K562 (cell line): ENCODE measurements around the gene GJA10. TPM values are rescaled to one million over a fixed set of nuclear protein-coding genes. Genes with fewer than 3 reads are reported as not detected.

Source experiments
- ATAC-seq: fragments of 200-7000 bp; cut with Tn5 transposase; 3 replicates; pipeline ENCODE4 v1.9.1; 2020; ENCODE audit warnings: moderate library complexity
- BruUV-seq: library from RNA; stranded (reverse); fragments of 400-500 nt; replicated peaks from 2 replicates; lab custom pipeline; 2021; lab: Mats Ljungman, UMichigan
- CTCF ChIA-PET: fragments of 300-600 bp; formaldehyde crosslinking; extraction: SDS; loops from one replicate; lab custom pipeline; 2021; ENCODE audit warnings: low intra/inter-chr PET ratio; lab: Yijun Ruan, JAX
- POLR2A ChIA-PET: fragments of 300-600, 350-650 bp; sonication (Branson Sonifier 250); formaldehyde crosslinking; extraction: SDS; loops from one replicate; lab custom pipeline; 2021; ENCODE audit warnings: antibody characterized with exemption, inconsistent platforms; lab: Yijun Ruan, JAX
- DNase-seq, 4 experiments: peaks; one replicate each; pipeline versions ENCODE4 v3.0.0 to v3.0.0-alpha.2; 2011 to 2018; ENCODE audit warnings: low spot score in 3 of 4, mixed read lengths in 3 of 4; ENCODE audit errors: extremely low read depth in 1 of 4
- FAIRE-seq: peaks from 2 replicates; lab custom pipeline; 2011; peaks lifted over from hg19 to GRCh38; lab: Jason Lieb, UNC
- H2AFZ ChIP-seq: 2 replicates; pipeline ENCODE4 v1.6.0; 2011; ENCODE audit warnings: low read depth, low read length, control low read depth, inconsistent platforms
- H3K27ac ChIP-seq: fragments of 200-600 bp; 3 replicates; pipeline ENCODE4 v1.8.0; 2011; ENCODE audit warnings: low read depth, mild to moderate bottlenecking, control low read depth, inconsistent platforms, low read length, moderate library complexity, mixed read lengths; ENCODE audit errors: extremely low read depth
- H3K27me3 ChIP-seq, 2 experiments: fragments of 300-600 bp in 1 of 2; 2 replicates in 1 of 2; 3 replicates in 1 of 2; pipeline versions ENCODE4 v1.6.0 to v1.8.0; 2011; ENCODE audit warnings: inconsistent platforms in 2 of 2, low read length in 2 of 2, mild to moderate bottlenecking in 1 of 2, mixed read lengths in 1 of 2, moderate library complexity in 1 of 2; ENCODE audit not compliant: control insufficient read depth in 2 of 2, insufficient read depth in 2 of 2
- H3K36me3 ChIP-seq: fragments of 300-600 bp; 3 replicates; pipeline ENCODE4 v1.8.0; 2011; ENCODE audit warnings: mild to moderate bottlenecking, low read length, inconsistent platforms; ENCODE audit not compliant: control insufficient read depth, insufficient read depth
- H3K4me1 ChIP-seq, 2 experiments: fragments of 200-600 bp in 1 of 2; replicated peaks in 1 of 2; 2 replicates in 1 of 2; 3 replicates in 1 of 2; pipeline versions ENCODE4 v1.5.1 to v1.8.0; 2011; ENCODE audit warnings: inconsistent platforms in 2 of 2, low read length in 2 of 2, mild to moderate bottlenecking in 1 of 2, mixed read lengths in 1 of 2, moderate library complexity in 1 of 2; ENCODE audit not compliant: control insufficient read depth in 2 of 2, insufficient read depth in 2 of 2
- H3K4me2 ChIP-seq: 2 replicates; pipeline ENCODE4 v1.6.1; 2011; ENCODE audit warnings: low read length, control low read depth, inconsistent platforms, mixed read lengths; ENCODE audit not compliant: insufficient read depth
- H3K4me3 ChIP-seq: fragments of 200-600 bp; sonication (generic), shearing (Covaris generic); 2 replicates; pipeline ENCODE4 v1.5.1; 2016; ENCODE audit warnings: control low read depth, inconsistent platforms
- H3K79me2 ChIP-seq: fragments of 200-600 bp; 3 replicates; pipeline ENCODE4 v1.8.0; 2011; ENCODE audit warnings: low read length, inconsistent platforms; ENCODE audit not compliant: control insufficient read depth, insufficient read depth
- H3K9ac ChIP-seq, 2 experiments: 2 replicates each; pipeline versions ENCODE4 v1.6.0 to v1.6.1; 2011; ENCODE audit warnings: low read depth in 2 of 2, low read length in 2 of 2, control low read depth in 1 of 2, inconsistent platforms in 1 of 2, mild to moderate bottlenecking in 1 of 2, mixed read lengths in 1 of 2; ENCODE audit not compliant: insufficient read depth in 1 of 2
- H3K9me1 ChIP-seq: one replicate; pipeline ENCODE4 v1.6.0; 2011; ENCODE audit warnings: inconsistent platforms, mild to moderate bottlenecking, low read length, moderate library complexity; ENCODE audit not compliant: control insufficient read depth, insufficient read depth
- H3K9me3 ChIP-seq: replicated peaks from 2 replicates; pipeline ENCODE4 v1.5.1; 2011; ENCODE audit warnings: low read depth, low read length, inconsistent platforms; ENCODE audit not compliant: control insufficient read depth, insufficient read depth
- H4K20me1 ChIP-seq: replicated peaks from 2 replicates; pipeline ENCODE4 v1.6.1; 2011; ENCODE audit warnings: low read length, inconsistent platforms, mixed read lengths; ENCODE audit not compliant: control insufficient read depth, insufficient read depth
- ASH1L ChIP-seq: fragments of 450-650 bp; IDR thresholded peaks from 2 replicates; pipeline ENCODE4 v1.6.1; 2018; ENCODE audit warnings: borderline replicate concordance, mild to moderate bottlenecking, low read depth; ENCODE audit not compliant: partially characterized antibody
- CBFA2T2 ChIP-seq: fragments of 450-650 bp; conservative IDR thresholded peaks from 2 replicates; pipeline ENCODE4 v1.6.1; 2017; ENCODE audit warnings: mild to moderate bottlenecking
- CLOCK ChIP-seq: fragments of 250-450 bp; sonication (Bioruptor Pico); IDR thresholded peaks from 2 replicates; pipeline ENCODE4 v1.4.0; 2020; ENCODE audit warnings: mild to moderate bottlenecking, moderate library complexity, borderline replicate concordance
- MGA ChIP-seq: fragments of 450-650 bp; IDR thresholded peaks from 2 replicates; pipeline ENCODE4 v1.6.1; 2016; ENCODE audit warnings: mild to moderate bottlenecking, moderate library complexity
- NBN ChIP-seq: fragments of 450-650 bp; IDR thresholded peaks from 2 replicates; pipeline ENCODE4 v1.6.1; 2016; ENCODE audit warnings: low read depth, mild to moderate bottlenecking
- SLC30A9 ChIP-seq: fragments of 250-450 bp; sonication (Bioruptor Pico); IDR thresholded peaks from 2 replicates; pipeline ENCODE4 v1.8.0; 2022; ENCODE audit warnings: mild to moderate bottlenecking, moderate library complexity
- WGBS: fragments of 100-300 bp; shearing (Covaris generic); methylation state at CpG from one replicate; pipeline ENCODE4 v1.1.6; 2016; ENCODE audit warnings: low coverage, mixed read lengths; ENCODE audit not compliant: insufficient coverage; ENCODE audit errors: missing lambda C conversion rate; 5-methylcytosine and 5-hydroxymethylcytosine counted together
- in situ Hi-C: fragments of 300-500 bp; cut with MboI; formaldehyde crosslinking; loops from 4 replicates; pipeline ENCODE4 v1.15.0; 2018; ENCODE audit warnings: inconsistent platforms, mixed read lengths
- intact Hi-C: fragments of 100-400 bp; cut with micrococcal nuclease; formaldehyde crosslinking; loops from 2 replicates; pipeline ENCODE4 v1.14.2; 2022
- polyA plus RNA-seq, 8 experiments: library from polyadenylated mRNA; depleted of rRNA in 4 of 8; stranded (reverse) in 5 of 8; unstranded in 3 of 8; fragments of >200 nt; fragmentation: Nextera tagmentation in 2 of 8; fragmentation: Illumina TruSeq in 1 of 8; extraction: Ambion mirVana in 2 of 8; extraction: Trizol in 1 of 8; gene quantifications; 2 replicates each; pipeline versions ENCODE4 v1.2.1 to v1.2.3, GENCODE V29; 2011 to 2014; ENCODE audit warnings: inconsistent platforms in 1 of 8, missing spikeins in 1 of 8
- total RNA-seq, 7 experiments: library from RNA; depleted of rRNA in 6 of 7; stranded (reverse); fragments of >200 nt in 6 of 7; fragmentation: Illumina TruSeq in 2 of 7; extraction: Trizol in 2 of 7; gene quantifications; 2 replicates each; pipeline versions ENCODE4 v1.2.1 to v1.2.3, GENCODE V29; 2011 to 2021; ENCODE audit warnings: low replicate concordance in 1 of 7

GJA10 gene
- total and polyA plus RNA-seq, 9 of the 15 experiments (the other 6 are each of a cell fraction or from before 2014, with no cell fraction given): not detected

- no peak for TF ChIP-seq CBFA2T2
These were observed 43.7 kb downstream of the GJA10 start (continued) for GRCh38 chr6:89938014-89938413.

GRCh38 chr6:89939144-89939543, 44.9 kb downstream of the GJA10 start:
- H3K27me3 ChIP-seq: peaks cover 0 to 13% of the 10 kb centered on the region in 2 experiments; a peak in 1 of 5 replicates
- in situ Hi-C loops (loop anchor here (5.0 kb wide), 1 partner anchor 538 kb away; no protein-coding TSS in a partner anchor), intact Hi-C loops (no loop called here)
- DNase-seq (no peak), ATAC-seq (no peak), FAIRE-seq (no peak)
- BruUV-seq: no TSS peak
- H3K27ac ChIP-seq: no peak overlapping the region
- 0 out of 5 replicates have a peak, but pooled peaks cover 0 to 3% of the 10 kb centered on the region in 2 experiments for H3K4me1 ChIP-seq
- ChIA-PET CTCF (no interaction called here), POLR2A (interaction anchor here (1.2 kb wide), 1 partner anchor 9 kb away, joined by 4 read pairs; no protein-coding TSS in a partner anchor)
- no peak overlapping the region for H2AFZ ChIP-seq
- H3K79me2 ChIP-seq: no peaks in the 10 kb centered on the region
- no peaks in the 10 kb centered on the region for H4K20me1 ChIP-seq
- no peaks in the 10 kb centered on the region for H3K9me3 ChIP-seq
- no peak overlapping the region for H3K4me3 ChIP-seq
- H3K4me2 ChIP-seq: no peak overlapping the region
- H3K36me3 ChIP-seq: no peaks in the 10 kb centered on the region
- H3K9me1 ChIP-seq: no peaks in the 10 kb centered on the region
- 6% methylated on average over 2 of the region's 2 CpGs for WGBS
- H3K9ac ChIP-seq: no peak overlapping the region
- TF ChIP-seq MGA: no peak
- TF ChIP-seq ASH1L: no peak
- no peak for TF ChIP-seq SLC30A9 (CRISPR knock-in tag)
- no peak for TF ChIP-seq NBN
- no peak for TF ChIP-seq CLOCK
